HG03457 (cell line): ENCODE results near the gene GPX3.

Experiments
- ATAC-seq: cut with Tn5 transposase; IDR thresholded peaks from one replicate; pipeline ENCODE4 v1.9.1; 2021; ENCODE audit warnings: moderate number of reproducible peaks; ENCODE audit not compliant: unreplicated experiment

Gene GPX3

GRCh38 chr5:151012862-151013261 is 7.5 kb upstream of the GPX3 start:
- no peak for ATAC-seq

- no peak for ATAC-seq
Measured at GRCh38 chr5:151014680-151015343, 5.6 kb upstream of the GPX3 start.

DNA sequence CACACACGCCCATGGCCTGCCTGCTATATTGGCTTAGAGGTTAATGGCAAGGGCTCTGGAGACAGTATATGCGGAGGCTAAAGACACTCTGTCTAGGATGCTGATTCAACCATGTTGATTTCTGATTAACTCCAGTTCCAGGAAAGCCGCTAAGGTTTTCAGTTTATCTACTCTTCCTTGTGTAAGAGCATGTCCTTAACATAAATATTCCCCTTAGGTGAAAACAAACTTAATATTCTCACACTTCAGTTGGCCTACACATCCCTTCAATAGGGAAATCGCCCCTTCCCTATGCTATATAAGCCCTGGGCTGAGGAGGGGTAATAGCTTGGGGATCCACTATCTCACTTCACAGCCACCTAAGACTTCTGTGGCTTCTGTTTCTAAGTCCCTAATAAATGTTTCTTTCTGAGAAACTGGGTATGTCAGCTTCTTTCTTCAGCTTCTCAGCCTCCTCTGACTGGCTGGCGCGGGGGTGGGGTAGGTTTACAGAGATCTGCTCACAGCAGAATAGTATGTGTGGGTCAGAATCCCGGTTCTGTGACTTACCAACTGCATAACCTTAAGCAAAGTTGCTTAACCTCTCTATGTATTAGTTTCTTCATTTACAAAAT is 4.3 kb upstream of the GPX3 start:
- ATAC-seq = no peak

DNA sequence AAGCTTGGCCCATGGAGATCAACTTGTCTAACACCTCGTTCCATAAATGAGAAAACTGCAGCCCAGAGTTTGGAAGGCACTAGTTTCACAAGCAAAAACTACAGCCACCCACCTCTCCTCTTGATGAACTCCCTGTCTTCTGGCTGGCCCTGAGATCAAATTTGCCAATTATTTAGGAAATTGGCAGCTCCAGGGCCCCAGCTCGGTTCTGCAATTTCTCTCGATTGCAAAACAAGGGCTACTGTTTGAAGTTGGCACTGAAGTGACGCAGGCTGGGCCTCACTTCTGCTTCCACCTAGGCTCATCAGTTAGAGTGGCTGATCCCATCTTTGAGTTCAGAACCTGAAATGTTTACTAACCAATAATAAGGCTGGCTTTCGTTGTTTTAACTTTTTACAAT is 3.7 kb upstream of the GPX3 start:
- no peak for ATAC-seq

- ATAC-seq = no peak
Measured at GRCh38 chr5:151017897-151018296, 2.5 kb upstream of the GPX3 start.

GRCh38 chr5:151018846-151019245 is 1.5 kb upstream of the GPX3 start:
- no peak for ATAC-seq

- no peak for ATAC-seq
Measured at GRCh38 chr5:151019331-151019730, 1.1 kb upstream of the GPX3 start.

DNA sequence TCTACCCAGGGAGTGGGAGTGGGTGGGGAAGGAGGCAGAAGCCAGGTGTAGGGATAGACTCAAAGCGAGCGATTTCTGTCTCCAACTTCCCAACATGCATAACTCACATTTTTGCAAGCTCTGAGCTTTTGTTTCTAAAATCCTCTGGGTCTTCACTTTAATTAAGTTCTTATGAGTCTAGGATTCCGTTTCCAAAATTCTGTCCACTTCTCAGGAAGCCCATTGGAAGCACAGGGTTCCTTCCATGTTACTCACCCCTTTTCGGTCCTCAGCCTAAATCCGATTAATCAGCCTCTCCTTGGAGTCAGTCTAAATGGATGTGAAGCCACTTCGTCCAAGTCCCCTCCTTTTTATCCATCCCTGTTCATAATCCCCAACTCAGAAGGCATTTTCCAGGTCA is 1.4 kb downstream of the GPX3 start:
- ATAC-seq = no peak

DNA sequence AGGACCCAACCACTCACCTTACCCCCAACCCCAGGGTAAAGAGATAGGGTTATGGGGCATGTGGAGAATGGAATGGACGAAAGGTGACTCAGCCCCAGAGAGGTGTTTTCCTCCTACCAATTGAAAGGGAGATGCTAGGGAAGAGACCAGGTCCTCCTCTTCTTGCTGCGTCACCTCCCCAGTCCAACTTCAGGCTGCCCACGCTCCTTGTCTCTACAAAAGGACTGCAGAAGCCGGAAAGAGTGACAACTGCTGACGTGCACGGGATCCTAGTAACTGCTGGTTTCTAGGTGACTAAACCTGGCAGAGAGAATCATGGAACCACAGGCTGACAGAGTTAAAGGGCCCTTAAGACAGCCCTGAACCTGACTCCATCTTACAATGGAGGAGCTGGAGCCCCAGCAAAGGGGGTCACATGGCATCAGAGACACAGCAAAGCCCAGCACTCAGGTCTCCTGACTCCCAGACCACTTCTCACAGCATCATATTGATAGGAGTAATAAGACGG is 2.2 kb downstream of the GPX3 start:
- no peak for ATAC-seq

GRCh38 chr5:151023047-151023615 is 2.7 kb downstream of the GPX3 start:
- ATAC-seq = no peak

DNA sequence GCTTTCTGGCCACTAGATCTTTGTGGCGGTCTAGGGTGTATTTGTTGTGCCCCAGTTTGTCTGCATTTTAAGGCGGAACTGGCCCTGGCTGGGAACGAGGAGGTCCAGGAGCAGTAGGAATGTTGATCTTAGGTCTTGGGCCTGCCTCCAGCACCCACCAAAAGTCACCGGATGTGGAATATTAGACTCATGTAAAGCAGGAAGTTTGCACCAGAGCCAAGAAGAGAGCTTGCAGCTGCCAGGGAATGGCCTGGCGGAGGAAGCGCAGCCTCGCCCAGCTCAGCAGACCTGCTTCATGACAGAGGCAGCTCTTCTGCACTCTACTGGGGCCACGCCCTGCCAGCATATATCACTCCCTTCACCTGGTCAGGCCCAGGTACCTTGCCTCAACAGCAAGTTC is 3.3 kb downstream of the GPX3 start:
- no peak for ATAC-seq

- no peak for ATAC-seq
Measured at GRCh38 chr5:151024440-151025249, 4.3 kb downstream of the GPX3 start.

GRCh38 chr5:151025250-151025606 is 4.8 kb downstream of the GPX3 start:
- no peak for ATAC-seq

- no peak for ATAC-seq
Measured at GRCh38 chr5:151026088-151026487, 5.7 kb downstream of the GPX3 start.

GRCh38 chr5:151026679-151027078 is 6.3 kb downstream of the GPX3 start:
- no peak for ATAC-seq

GRCh38 chr5:151027961-151028479 is 7.6 kb downstream of the GPX3 start:
- no peak for ATAC-seq

GRCh38 chr5:151028717-151029116 is 8.3 kb downstream of the GPX3 start:
- no peak for ATAC-seq

DNA sequence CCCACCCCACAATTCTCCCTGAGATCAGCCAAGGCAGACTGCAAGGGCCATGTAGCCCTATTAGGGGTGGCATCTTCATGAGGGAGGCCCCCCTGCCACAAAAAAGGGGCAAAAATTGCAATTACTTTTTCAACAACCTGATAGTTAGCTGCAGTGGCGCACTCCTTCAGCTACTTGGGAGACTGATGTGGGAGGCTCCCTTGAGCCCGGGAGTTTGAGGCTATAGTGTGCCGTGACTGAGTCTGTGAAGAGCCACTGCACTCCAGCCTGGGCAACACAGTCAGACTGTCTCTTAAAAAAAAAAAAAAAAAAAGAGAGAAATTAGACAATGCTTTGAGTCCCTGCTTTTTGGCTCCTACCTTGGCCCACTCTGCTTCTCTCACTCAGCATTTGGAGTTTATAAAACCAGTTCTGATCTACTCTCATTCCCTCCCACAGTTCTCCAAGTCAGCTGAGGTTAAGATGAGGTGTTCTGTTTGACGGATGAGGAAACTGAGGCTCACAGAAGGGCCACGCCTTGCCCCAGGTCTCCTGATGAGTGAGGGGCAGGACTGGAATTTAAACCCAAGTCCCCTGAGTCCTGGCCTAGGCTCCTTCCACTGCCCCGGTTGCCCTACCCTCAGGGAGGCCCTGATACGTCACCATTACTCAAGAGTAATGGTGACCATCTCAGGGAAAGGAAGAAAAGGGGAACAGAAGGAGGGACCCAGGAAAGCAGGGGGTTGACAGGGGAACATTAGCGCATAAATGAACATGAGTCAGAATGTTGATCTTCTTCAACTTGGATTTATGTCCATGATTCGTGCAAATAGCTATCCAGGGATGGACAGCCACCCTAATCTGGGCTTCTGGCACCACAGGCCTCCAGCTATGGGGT is 9.0 kb downstream of the GPX3 start:
- no peak for ATAC-seq

DNA sequence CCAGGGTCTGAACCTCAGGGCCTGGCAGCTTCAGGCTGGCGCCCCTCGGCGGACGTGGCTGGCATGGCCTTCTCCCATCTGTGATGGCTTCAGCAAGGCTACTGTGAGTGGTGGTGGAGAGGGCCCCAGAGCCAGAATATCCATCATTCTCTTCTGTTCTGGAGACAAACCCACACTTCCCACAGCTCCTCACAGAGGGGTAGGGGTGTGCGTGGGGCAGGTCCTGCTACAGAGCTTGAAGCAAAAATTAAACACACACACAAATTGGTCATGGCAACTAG is 9.6 kb downstream of the GPX3 start:
- ATAC-seq = no peak

- no peak for ATAC-seq
Measured at GRCh38 chr5:151030379-151030778, 10.0 kb downstream of the GPX3 start.

- no peak for ATAC-seq
Measured at GRCh38 chr5:151031554-151031953, 11.2 kb downstream of the GPX3 start.
